Caco-2 (cell line): ENCODE data around the gene TSHZ2. TPM values are rescaled to one million over a fixed set of nuclear protein-coding genes. Genes with fewer than 3 reads are reported as not detected.

Experiments used
- BruUV-seq: library from RNA; stranded (reverse); fragments of 400-500 nt; replicated peaks from 2 replicates; lab custom pipeline; 2021; lab: Mats Ljungman, UMichigan
- CTCF ChIA-PET: fragments of 300-600 bp; sonication (Branson Sonifier 250); formaldehyde crosslinking; loops from one replicate; lab custom pipeline; 2022; ENCODE audit warnings: antibody characterized with exemption; lab: Charles Lee
- POLR2A ChIA-PET: fragments of 300-600 bp; sonication (Branson Sonifier 250); formaldehyde crosslinking; loops from one replicate; lab custom pipeline; 2022; ENCODE audit warnings: antibody characterized with exemption; lab: Charles Lee
- DNase-seq, 2 experiments: peaks; one replicate each; pipeline versions ENCODE4 v3.0.0 to v3.0.0-alpha.2; 2020 to 2022
- H3K27me3 ChIP-seq: replicated peaks from 2 replicates; pipeline ENCODE4 v1.6.0; 2011; ENCODE audit warnings: low read length; ENCODE audit not compliant: control insufficient read depth, insufficient read depth
- H3K36me3 ChIP-seq: 2 replicates; pipeline ENCODE4 v1.5.1; 2011; ENCODE audit warnings: low read length; ENCODE audit not compliant: control insufficient read depth, insufficient read depth
- H3K4me1 ChIP-seq: fragments of 250-450 bp; sonication (Bioruptor Pico); 2 replicates; pipeline ENCODE4 v1.5.1; 2020; ENCODE audit warnings: mild to moderate bottlenecking
- H3K4me3 ChIP-seq: 2 replicates; pipeline ENCODE4 v1.5.1; 2011; ENCODE audit warnings: low read depth, mild to moderate bottlenecking, control low read depth, low read length
- H3K9me3 ChIP-seq: fragments of 250-450 bp; sonication (Bioruptor Pico); 2 replicates; pipeline ENCODE4 v1.5.1; 2020; ENCODE audit warnings: mild to moderate bottlenecking, moderate library complexity
- H3K27ac Mint-ChIP-seq: one replicate; pipeline ENCODE4 v1.8.0; 2022; ENCODE audit warnings: mixed read lengths; ENCODE audit not compliant: unreplicated experiment
- H3K27me3 Mint-ChIP-seq: one replicate; pipeline ENCODE4 v1.8.0; 2022; ENCODE audit warnings: mixed read lengths; ENCODE audit not compliant: insufficient read depth, unreplicated experiment
- H3K36me3 Mint-ChIP-seq: one replicate; pipeline ENCODE4 v1.8.0; 2022; ENCODE audit warnings: mild to moderate bottlenecking, mixed read lengths; ENCODE audit not compliant: insufficient read depth, unreplicated experiment
- H3K4me1 Mint-ChIP-seq: one replicate; pipeline ENCODE4 v1.8.0; 2022; ENCODE audit warnings: low read depth, mixed read lengths; ENCODE audit not compliant: unreplicated experiment
- H3K4me3 Mint-ChIP-seq: one replicate; pipeline ENCODE4 v1.8.0; 2022; ENCODE audit warnings: mild to moderate bottlenecking, moderate library complexity, mixed read lengths; ENCODE audit not compliant: unreplicated experiment
- H3K9me3 Mint-ChIP-seq: one replicate; pipeline ENCODE4 v1.8.0; 2022; ENCODE audit warnings: mixed read lengths; ENCODE audit not compliant: unreplicated experiment
- CTCF ChIP-seq, 2 experiments: fragments of 200-600 bp in 1 of 2; IDR thresholded peaks; 1 replicate in 1 of 2; 2 replicates in 1 of 2; pipeline versions ENCODE4 v1.5.1 to v1.8.0; 2011 to 2022; ENCODE audit warnings: antibody characterized with exemption in 1 of 2, control low read depth in 1 of 2, inconsistent platforms in 1 of 2, low read depth in 1 of 2, low read length in 1 of 2, mild to moderate bottlenecking in 1 of 2, moderate library complexity in 1 of 2; ENCODE audit not compliant: insufficient read depth in 1 of 2, severe bottlenecking in 1 of 2, unreplicated experiment in 1 of 2
- intact Hi-C: fragments of 100-400 bp; cut with micrococcal nuclease; formaldehyde crosslinking; loops from one replicate; pipeline ENCODE4 v1.10.0; 2022; ENCODE audit not compliant: unreplicated experiment
- total RNA-seq: library from RNA; stranded (reverse); gene quantifications from 2 replicates; pipeline ENCODE4 v1.2.3, GENCODE V29; 2022

The TSHZ2 gene
- total RNA-seq, 1 experiment from 2014 or later = 0.07 TPM

- Mint-ChIP-seq H3K4me1 (no peaks in the 10 kb centered on the region), H3K36me3 (no peaks in the 10 kb centered on the region), H3K9me3 (no peaks in the 10 kb centered on the region), H3K4me3 (no peak overlapping the region), H3K27me3 (peaks cover 7% of the 10 kb centered on the region), H3K27ac (no peak overlapping the region)
- H3K36me3 ChIP-seq = no peaks in the 10 kb centered on the region
- no peak for DNase-seq
- no TSS peak for BruUV-seq
- no peaks in the 10 kb centered on the region for H3K4me1 ChIP-seq
- POLR2A ChIA-PET = no interaction called here
- H3K9me3 ChIP-seq = no peaks in the 10 kb centered on the region
- CTCF ChIA-PET = no interaction called here
- TF ChIP-seq CTCF (IDR thresholded peaks at IDR 0.05; ENCODE audit: insufficient read depth in 1 of 2, low read depth in 1 of 2, low read length in 1 of 2, severe bottlenecking in 1 of 2, unreplicated experiment in 1 of 2) = no peak
- no peak overlapping the region for H3K4me3 ChIP-seq
- intact Hi-C loops = no loop called here
- H3K27me3 ChIP-seq = no peaks in the 10 kb centered on the region
Measured at GRCh38 chr20:53149148-53149889, 177.2 kb downstream of the TSHZ2 start.

GRCh38 chr20:53149890-53150205 is 177.7 kb downstream of the TSHZ2 start:
- Mint-ChIP-seq H3K27ac (no peak overlapping the region), H3K36me3 (no peaks in the 10 kb centered on the region), H3K9me3 (no peaks in the 10 kb centered on the region), H3K4me1 (no peaks in the 10 kb centered on the region), H3K27me3 (peaks cover 7% of the 10 kb centered on the region), H3K4me3 (no peak overlapping the region)
- H3K4me1 ChIP-seq = no peaks in the 10 kb centered on the region
- no peaks in the 10 kb centered on the region for H3K36me3 ChIP-seq
- POLR2A ChIA-PET = no interaction called here
- H3K9me3 ChIP-seq = no peaks in the 10 kb centered on the region
- no TSS peak for BruUV-seq
- no peaks in the 10 kb centered on the region for H3K27me3 ChIP-seq
- TF ChIP-seq CTCF (IDR thresholded peaks at IDR 0.05; ENCODE audit: insufficient read depth in 1 of 2, low read depth in 1 of 2, low read length in 1 of 2, severe bottlenecking in 1 of 2, unreplicated experiment in 1 of 2) = no peak
- intact Hi-C loops = no loop called here
- no peak overlapping the region for H3K4me3 ChIP-seq
- no peak for DNase-seq
- CTCF ChIA-PET = no interaction called here

GRCh38 chr20:53150532-53150931 is 178.4 kb downstream of the TSHZ2 start:
- H3K9me3 Mint-ChIP-seq = no peaks in the 10 kb centered on the region
- no peak for TF ChIP-seq CTCF (IDR thresholded peaks at IDR 0.05; ENCODE audit: insufficient read depth in 1 of 2, low read depth in 1 of 2, low read length in 1 of 2, severe bottlenecking in 1 of 2, unreplicated experiment in 1 of 2)
- BruUV-seq = no TSS peak
- H3K4me3 Mint-ChIP-seq = no peak overlapping the region
- ChIA-PET POLR2A (no interaction called here), CTCF (no interaction called here)
- Histone ChIP-seq H3K9me3 (no peaks in the 10 kb centered on the region), H3K4me1 (no peaks in the 10 kb centered on the region), H3K27me3 (no peaks in the 10 kb centered on the region), H3K36me3 (no peaks in the 10 kb centered on the region), H3K4me3 (no peak overlapping the region)
- H3K36me3 Mint-ChIP-seq = no peaks in the 10 kb centered on the region
- H3K4me1 Mint-ChIP-seq = no peaks in the 10 kb centered on the region
- no peak for DNase-seq
- no peak overlapping the region for H3K27ac Mint-ChIP-seq
- H3K27me3 Mint-ChIP-seq = peaks cover 7% of the 10 kb centered on the region
- intact Hi-C loops = no loop called here
